ENCODE measurements around the gene OR10H1.
"Not testable (repeated sequence)": the region's sequence is repeated elsewhere in the genome, so short reads cannot be mapped to it uniquely, and the experiment has no call there.

The OR10H1 gene, protein sequence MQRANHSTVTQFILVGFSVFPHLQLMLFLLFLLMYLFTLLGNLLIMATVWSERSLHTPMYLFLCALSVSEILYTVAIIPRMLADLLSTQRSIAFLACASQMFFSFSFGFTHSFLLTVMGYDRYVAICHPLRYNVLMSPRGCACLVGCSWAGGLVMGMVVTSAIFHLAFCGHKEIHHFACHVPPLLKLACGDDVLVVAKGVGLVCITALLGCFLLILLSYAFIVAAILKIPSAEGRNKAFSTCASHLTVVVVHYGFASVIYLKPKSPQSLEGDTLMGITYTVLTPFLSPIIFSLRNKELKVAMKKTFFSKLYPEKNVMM

GRCh38 chr19:15815306-15815705 is at the start of gene OR10H1:
Gene OR10H1 (minus strand): TSS chr19:15815664. CDS start chr19:15808037, 7,627 bp downstream.
- no peak for DNase-seq

DNA sequence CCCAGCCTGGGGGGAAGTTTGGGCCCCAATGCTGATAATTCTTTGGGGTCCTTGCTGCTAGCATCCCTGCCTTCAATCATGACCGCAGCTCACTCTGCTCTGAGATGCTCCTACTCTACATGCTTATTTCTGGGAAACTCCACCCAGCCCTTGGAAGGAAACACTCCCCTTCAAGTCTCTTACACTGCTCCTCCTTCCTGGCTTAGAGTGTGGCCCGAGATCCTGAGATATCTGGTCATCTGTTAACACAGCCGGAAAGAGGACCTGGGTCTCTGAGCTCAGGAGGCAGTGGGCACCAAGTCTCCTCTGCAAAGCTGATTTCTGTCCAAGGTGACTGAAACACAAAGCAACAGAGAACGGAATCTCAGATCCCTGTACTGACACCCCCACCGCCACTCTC is 49.4 kb upstream of the OR10H1 start:
- no peak for DNase-seq

DNA sequence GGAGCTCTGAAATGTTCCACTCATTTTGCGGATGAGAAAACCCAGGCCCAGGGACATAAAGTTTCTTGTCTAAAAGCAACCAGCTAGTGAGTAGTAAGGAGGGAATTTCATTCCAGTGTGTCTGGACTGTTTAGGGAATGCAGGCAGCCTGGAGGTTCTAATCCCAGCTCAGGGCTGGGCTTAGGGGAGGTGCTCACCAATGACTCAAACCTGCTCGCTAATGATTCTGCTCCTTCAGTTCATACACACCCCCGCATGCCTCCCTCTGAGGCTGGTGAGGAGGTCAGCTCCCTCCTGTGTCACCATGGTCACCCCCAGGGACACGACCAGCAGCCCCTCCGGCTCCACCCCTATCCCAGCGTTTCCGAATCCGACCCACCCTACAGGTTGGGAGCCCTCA is 47.8 kb upstream of the OR10H1 start:
- no peak for DNase-seq

- DNase-seq, result no peak
Measured at GRCh38 chr19:15862444-15862843, 47.0 kb upstream of the OR10H1 start.

- DNase-seq, result no peak
Measured at GRCh38 chr19:15860522-15860921, 45.1 kb upstream of the OR10H1 start.

DNA sequence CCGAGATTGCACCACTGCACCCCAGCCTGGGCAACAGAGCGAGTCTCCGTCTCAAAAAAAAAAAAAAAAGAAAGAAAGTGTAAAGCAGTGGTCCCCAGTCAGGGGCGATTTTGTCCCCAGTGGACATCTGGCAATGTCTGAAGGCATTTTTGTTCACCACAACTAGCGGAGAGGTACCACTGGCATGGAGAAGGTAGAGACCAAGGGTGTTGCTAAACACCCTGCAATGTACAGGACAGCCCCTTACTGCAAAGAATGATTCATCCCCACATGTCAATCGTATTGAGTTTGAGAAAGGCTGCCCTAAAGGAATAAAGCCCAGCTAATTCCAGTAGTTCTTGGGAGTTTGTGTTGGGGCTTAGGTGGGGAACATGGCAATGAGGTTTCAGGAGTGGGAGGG is 43.7 kb upstream of the OR10H1 start:
- DNase-seq, result no peak

DNA sequence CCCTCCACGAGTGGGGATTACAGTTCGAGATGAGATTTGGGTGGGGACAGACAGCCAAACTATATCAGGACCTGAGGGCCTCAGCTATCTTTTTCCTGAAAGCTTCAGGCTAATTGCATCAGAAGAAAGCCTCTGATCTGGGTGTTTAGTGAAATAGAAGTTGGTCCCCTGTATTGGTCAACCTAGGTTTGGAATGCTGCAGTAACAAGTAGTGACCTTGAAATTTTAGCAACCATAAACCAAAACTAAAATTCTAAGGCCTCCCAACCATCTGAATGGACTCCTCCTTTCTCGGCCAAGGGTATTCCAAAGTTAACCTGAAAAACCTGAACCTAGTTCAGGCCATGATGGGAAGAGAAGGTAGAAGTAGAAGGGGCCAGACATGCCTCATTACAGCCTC is 34.9 kb upstream of the OR10H1 start:
- no peak for DNase-seq

GRCh38 chr19:15846923-15847322 is 31.5 kb upstream of the OR10H1 start:
- no peak for DNase-seq

DNA sequence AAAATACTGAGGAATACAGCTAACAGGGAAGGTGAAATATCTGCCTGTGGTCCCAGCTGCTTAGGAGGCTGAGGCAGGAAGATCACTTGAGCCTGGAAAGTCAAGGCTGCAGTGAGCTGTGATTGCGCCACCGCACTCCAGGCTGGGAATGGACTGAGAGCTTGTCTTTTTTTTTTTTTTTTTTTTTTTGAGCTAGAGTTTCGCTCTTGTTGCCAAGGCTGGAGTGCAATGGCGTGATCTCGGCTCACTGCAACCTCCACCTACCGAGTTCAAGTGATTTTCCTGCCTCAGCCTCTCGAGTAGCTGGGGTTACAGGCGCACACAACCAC is 28.4 kb upstream of the OR10H1 start:
- not testable (repeated sequence) for DNase-seq

- no peak for DNase-seq
Measured at GRCh38 chr19:15843203-15843893, 27.9 kb upstream of the OR10H1 start.

GRCh38 chr19:15841875-15842569 is 26.6 kb upstream of the OR10H1 start:
- DNase-seq, result no peak

GRCh38 chr19:15840833-15841232 is 25.4 kb upstream of the OR10H1 start:
- no peak for DNase-seq

DNA sequence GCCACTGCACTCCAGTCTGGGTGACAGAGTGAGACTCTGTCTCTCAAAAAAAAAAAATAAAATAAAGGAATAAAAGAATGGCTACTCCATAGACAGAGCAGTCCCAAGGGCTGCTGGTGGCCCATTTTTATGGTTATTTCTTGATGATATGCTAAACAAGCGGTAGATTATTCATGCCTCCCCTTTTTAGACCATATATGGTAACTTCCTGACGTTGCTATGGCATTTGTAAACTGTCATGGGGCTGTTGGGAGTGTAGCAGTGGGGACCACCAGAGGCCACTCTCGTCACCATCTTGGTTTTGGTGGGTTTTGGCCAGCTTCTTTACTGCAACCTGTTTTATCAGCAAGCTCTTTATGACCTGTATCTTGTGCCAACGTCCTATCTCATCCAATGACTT is 24.4 kb upstream of the OR10H1 start:
- DNase-seq, result not testable (repeated sequence)

DNA sequence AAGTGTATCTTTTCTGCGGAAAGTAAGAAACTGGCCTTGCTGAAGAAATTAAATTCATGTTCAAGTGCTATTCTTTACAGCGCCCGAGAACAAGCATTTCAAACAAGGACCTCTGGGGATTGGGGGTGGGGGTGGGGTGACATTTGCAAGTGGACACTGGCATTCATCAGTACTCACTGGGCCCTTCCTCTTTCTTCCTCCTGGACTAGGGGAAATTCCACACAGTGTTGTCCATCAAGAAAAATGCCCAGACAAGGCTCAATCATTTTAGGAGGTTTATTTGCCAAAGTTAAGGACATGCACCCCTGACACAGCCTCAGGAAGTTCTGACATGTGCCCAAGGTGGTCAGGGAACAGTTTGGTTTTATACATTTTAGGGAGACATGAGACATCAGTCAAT is 22.9 kb upstream of the OR10H1 start:
- no peak for DNase-seq

DNA sequence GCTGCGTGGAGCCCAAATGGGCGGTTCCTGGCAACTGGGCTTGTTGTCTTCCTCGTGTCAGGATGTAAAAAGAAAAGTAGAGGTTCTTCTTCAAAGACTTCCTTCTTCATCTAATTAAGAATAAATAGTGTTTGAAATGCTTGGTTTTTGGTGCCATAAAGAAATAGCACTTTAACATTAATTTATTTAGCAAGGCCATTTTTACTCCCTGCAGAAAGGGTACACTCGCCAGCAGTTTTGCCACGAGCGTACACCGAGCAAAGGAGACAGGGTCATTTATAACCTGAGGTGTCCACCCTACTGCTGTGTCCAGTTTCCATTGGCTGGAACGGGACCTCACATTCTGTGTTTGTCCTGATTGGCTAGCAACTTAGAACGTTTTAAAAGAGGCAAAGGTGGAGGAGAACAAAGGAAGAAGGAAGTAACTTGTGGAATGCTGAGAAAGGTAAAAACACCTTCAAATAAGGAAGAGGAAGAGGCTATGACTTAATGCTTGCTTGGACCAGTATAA is 21.8 kb upstream of the OR10H1 start:
- DNase-seq, result no peak

GRCh38 chr19:15836330-15837220 is 21.1 kb upstream of the OR10H1 start:
- DNase-seq, result peak; percentile 99

- DNase-seq, result not testable (repeated sequence)
Measured at GRCh38 chr19:15835565-15836329, 20.3 kb upstream of the OR10H1 start.

DNA sequence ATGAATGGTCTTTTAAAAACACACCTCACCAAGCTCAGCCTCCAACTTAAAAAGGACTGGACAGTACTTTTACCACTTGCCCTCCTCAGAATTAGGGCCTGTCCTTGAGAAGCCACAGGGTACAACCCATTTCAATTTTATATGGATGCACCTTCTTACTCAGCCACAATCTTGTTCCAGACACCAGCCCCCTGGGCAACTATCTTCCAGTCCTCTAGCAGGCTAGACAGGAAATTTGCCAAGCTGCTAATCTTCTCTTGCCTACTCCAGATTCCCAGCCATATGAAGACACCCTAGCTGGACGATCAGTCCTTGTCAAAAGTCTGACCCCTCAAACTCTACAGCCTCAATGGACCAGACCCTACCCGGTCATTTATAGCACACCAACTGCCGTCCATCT is 18.8 kb upstream of the OR10H1 start:
- not testable (repeated sequence) for DNase-seq

DNA sequence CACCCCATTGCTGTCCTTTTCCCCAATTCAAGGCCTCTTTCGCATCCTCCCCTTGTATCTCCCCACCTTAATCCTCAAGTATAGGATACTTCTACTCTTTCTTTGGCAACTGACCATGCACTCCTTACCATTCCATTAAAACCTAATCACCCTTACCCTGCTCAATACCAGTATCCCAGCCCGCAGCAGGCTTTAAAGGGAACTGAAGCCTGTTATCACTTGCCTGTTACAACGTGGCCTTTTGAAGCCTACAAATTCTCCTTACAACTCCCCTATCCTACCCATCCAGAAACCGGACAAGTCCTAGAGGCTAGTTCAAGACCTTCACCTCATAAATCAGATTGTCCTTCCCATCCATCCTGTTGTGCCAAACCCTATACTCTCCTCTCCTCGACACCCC is 16.2 kb upstream of the OR10H1 start:
- DNase-seq, result no peak

DNA sequence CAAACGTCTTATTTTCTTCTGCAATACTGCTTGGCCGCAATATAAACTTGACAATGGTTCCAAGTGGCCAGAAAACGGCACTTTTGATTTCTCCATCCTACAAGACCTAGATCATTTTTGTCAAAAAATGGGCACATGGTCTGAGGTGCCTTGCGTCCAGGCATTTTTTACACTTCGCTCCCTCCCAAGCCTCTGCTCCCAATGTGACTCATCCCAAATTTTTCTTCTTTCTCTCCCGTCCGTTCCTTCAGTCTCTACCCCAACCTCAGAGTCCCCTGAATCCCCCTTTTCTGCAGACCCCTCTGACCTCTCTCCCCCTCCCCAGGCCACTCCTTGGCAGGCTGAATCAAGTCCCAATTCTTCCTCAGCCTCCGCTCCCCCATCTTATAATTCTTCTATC is 14.3 kb upstream of the OR10H1 start:
- DNase-seq, result no peak

DNA sequence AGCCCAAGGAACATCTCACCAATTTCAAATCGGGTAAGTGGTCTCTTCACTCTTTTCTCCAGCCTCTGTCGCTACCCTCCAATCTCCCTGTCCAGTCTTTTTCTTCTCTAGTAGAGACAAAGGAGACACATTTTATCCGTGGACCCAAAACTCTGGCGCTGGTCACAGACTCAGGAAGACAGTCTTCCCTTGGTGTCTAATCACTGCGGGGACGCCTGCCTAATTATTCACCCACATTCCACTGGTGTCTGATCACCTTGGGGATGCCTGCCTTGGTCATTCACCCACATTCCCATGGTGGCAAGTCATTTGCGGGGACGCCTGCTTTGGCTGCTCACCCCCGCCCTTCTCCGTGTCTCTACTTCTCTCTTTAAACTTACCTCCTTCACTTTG is 13.8 kb upstream of the OR10H1 start:
- no peak for DNase-seq

Data from femur (tissue), 1 donor.